Epithelial cell of proximal tubule (primary cell): ENCODE measurements around the gene LARP1B. TPM values are rescaled to one million over a fixed set of nuclear protein-coding genes. Genes with fewer than 3 reads are reported as not detected.
"Not testable (repeated sequence)": the region's sequence is repeated elsewhere in the genome, so short reads cannot be mapped to it uniquely, and the experiment has no call there.

Source experiments
- DNase-seq: peaks from one replicate; pipeline ENCODE4 v3.0.0-alpha.2; 2011; ENCODE audit warnings: low read depth
- H3K4me3 ChIP-seq: 2 replicates; pipeline ENCODE4 v1.5.1; 2011; ENCODE audit warnings: low read depth, mild to moderate bottlenecking, low read length
- CTCF ChIP-seq: conservative IDR thresholded peaks from 2 replicates; pipeline ENCODE4 v1.5.1; 2012; ENCODE audit warnings: low read depth, mild to moderate bottlenecking, low read length
- total RNA-seq: library from RNA; depleted of rRNA; stranded (reverse); fragments of >200 nt; gene quantifications from 2 replicates; pipeline ENCODE4 v1.2.3, GENCODE V29; 2015

The LARP1B gene
- total RNA-seq, 1 donor from 2014 or later, result 25.7 TPM

- no peak overlapping the region for H3K4me3 ChIP-seq
- DNase-seq, result no peak
- TF ChIP-seq CTCF, result no peak
Observed at GRCh38 chr4:128056396-128056795, 4.7 kb upstream of the LARP1B start.

GRCh38 chr4:128060121-128060698, 902 bp upstream of the LARP1B start:
- DNase-seq, result no peak
- H3K4me3 ChIP-seq, result peak overlapping the region; percentile 88
- TF ChIP-seq CTCF, result no peak

GRCh38 chr4:128061566-128062536, 739 bp downstream of the LARP1B start:
- DNase-seq, result no peak
- TF ChIP-seq CTCF, result peak; percentile 22
- H3K4me3 ChIP-seq, result peak overlapping the region; percentile 88

GRCh38 chr4:128066453-128066820, 5.3 kb downstream of the LARP1B start:
- not testable (repeated sequence) for DNase-seq

GRCh38 chr4:128068918-128069317, 7.8 kb downstream of the LARP1B start:
- peak; percentile 65 for TF ChIP-seq CTCF
- DNase-seq, result no peak
- no peak overlapping the region for H3K4me3 ChIP-seq

More at GRCh38 chr4:128066453-128066820, 5.3 kb downstream of the LARP1B start:
- H3K4me3 ChIP-seq, result peak overlapping the region; percentile 34

GRCh38 chr4:128076464-128076863, 15.4 kb downstream of the LARP1B start:
- H3K4me3 ChIP-seq, result no peak overlapping the region

GRCh38 chr4:128095293-128095692, 34.2 kb downstream of the LARP1B start:
- not testable (repeated sequence) for DNase-seq, H3K4me3 ChIP-seq

More at GRCh38 chr4:128076464-128076863, 15.4 kb downstream of the LARP1B start:
- DNase-seq, result no peak
- TF ChIP-seq CTCF, result no peak

- no peak overlapping the region for H3K4me3 ChIP-seq
- no peak for TF ChIP-seq CTCF
- no peak for DNase-seq
Observed at GRCh38 chr4:128107766-128108165, 46.7 kb downstream of the LARP1B start.
